ENCODE results near the gene ENTPD2.

Gene ENTPD2

GRCh38 chr9:137097761-137098462 lies 44.1 kb upstream of the ENTPD2 start:
- no peak for TF ChIP-seq RAD21 (IDR thresholded peaks at IDR 0.05; ENCODE audit: low read depth)

GRCh38 chr9:137096785-137097546 lies 43.1 kb upstream of the ENTPD2 start:
- TF ChIP-seq TAF1 (IDR thresholded peaks at IDR 0.05; ENCODE audit: low read depth), result no peak
- no peak for TF ChIP-seq YY1 (IDR thresholded peaks at IDR 0.05; ENCODE audit: low read depth)
- TF ChIP-seq NFIC (IDR thresholded peaks at IDR 0.05), result no peak
- no peak for TF ChIP-seq EGR1 (IDR thresholded peaks at IDR 0.05)
- no peak for TF ChIP-seq FOXM1 (IDR thresholded peaks at IDR 0.05; ENCODE audit: borderline replicate concordance, low read depth)
- no peak for TF ChIP-seq REST (IDR thresholded peaks at IDR 0.05; ENCODE audit: low read depth)

GRCh38 chr9:137095664-137096517 lies 42.0 kb upstream of the ENTPD2 start:
- no peak for TF ChIP-seq TEAD4 (IDR thresholded peaks at IDR 0.05)
- TF ChIP-seq, protein P1, sequence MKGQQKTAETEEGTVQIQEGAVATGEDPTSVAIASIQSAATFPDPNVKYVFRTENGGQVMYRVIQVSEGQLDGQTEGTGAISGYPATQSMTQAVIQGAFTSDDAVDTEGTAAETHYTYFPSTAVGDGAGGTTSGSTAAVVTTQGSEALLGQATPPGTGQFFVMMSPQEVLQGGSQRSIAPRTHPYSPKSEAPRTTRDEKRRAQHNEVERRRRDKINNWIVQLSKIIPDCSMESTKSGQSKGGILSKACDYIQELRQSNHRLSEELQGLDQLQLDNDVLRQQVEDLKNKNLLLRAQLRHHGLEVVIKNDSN (IDR thresholded peaks at IDR 0.05), result no peak
- no peak for TF ChIP-seq TAF1 (IDR thresholded peaks at IDR 0.05; ENCODE audit: low read depth)
- TF ChIP-seq YY1 (IDR thresholded peaks at IDR 0.05; ENCODE audit: low read depth), result no peak
- no peak for TF ChIP-seq REST (IDR thresholded peaks at IDR 0.05; ENCODE audit: low read depth)
- TF ChIP-seq EGR1 (IDR thresholded peaks at IDR 0.05), result no peak
- TF ChIP-seq CEBPB (IDR thresholded peaks at IDR 0.05), result no peak
- no peak for TF ChIP-seq FOXM1 (IDR thresholded peaks at IDR 0.05; ENCODE audit: borderline replicate concordance, low read depth)
- TF ChIP-seq NFIC (IDR thresholded peaks at IDR 0.05), result no peak
- TF ChIP-seq MAX (IDR thresholded peaks at IDR 0.05), result no peak
- no peak for TF ChIP-seq CREB1 (IDR thresholded peaks at IDR 0.05; ENCODE audit: low read depth)
- TF ChIP-seq ZBTB7A (IDR thresholded peaks at IDR 0.05; ENCODE audit: low read depth), result no peak
- no peak for TF ChIP-seq EP300 (IDR thresholded peaks at IDR 0.05; ENCODE audit: borderline replicate concordance)
- no peak for TF ChIP-seq TCF12 (IDR thresholded peaks at IDR 0.05; ENCODE audit: low read depth)
- no peak for TF ChIP-seq RAD21 (IDR thresholded peaks at IDR 0.05; ENCODE audit: low read depth)

- TF ChIP-seq TAF1 (IDR thresholded peaks at IDR 0.05; ENCODE audit: low read depth) (no peak), CEBPB (IDR thresholded peaks at IDR 0.05) (no peak)
Measured at GRCh38 chr9:137089232-137089947, 35.5 kb upstream of the ENTPD2 start.

DNA sequence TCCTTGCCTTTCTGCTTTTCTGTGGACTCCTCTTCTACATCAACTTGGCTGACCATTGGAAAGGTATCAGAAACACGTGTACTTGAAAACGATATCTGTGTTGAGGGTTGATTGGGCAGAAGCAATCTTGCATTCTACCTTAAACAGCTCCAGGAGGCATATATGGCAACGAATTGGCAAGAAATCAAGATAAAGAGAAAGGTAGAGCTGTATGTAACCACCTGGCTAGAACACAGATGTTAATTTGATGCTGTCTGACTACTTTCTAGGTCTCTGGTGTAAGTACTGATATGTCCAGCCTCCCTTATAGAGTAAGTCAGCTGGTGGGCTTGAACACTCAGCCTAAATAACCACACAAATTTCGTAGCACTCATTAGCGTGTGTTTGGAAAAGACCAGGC lies 34.3 kb upstream of the ENTPD2 start:
- TF ChIP-seq CREB1 (IDR thresholded peaks at IDR 0.05; ENCODE audit: low read depth), result no peak

GRCh38 chr9:137087409-137087925 lies 33.6 kb upstream of the ENTPD2 start:
- TF ChIP-seq CREB1 (IDR thresholded peaks at IDR 0.05; ENCODE audit: low read depth) (no peak), RAD21 (IDR thresholded peaks at IDR 0.05; ENCODE audit: low read depth) (no peak), ZBTB7A (IDR thresholded peaks at IDR 0.05; ENCODE audit: low read depth) (peak; percentile 62; the same call in 1 of the 2 replicates), NFIC (IDR thresholded peaks at IDR 0.05) (no peak)
